IPS DF 4.7 (cell line): ENCODE measurements around the gene TSPAN16.
"Not testable (repeated sequence)": the region's sequence is repeated elsewhere in the genome, so short reads cannot be mapped to it uniquely, and the experiment has no call there.

Experiments
- DNase-seq: peaks from one replicate; pipeline ENCODE4 v3.0.0-alpha.2; 2013; ENCODE audit warnings: low spot score; ENCODE audit errors: extremely low read depth

TSPAN16 gene

DNA sequence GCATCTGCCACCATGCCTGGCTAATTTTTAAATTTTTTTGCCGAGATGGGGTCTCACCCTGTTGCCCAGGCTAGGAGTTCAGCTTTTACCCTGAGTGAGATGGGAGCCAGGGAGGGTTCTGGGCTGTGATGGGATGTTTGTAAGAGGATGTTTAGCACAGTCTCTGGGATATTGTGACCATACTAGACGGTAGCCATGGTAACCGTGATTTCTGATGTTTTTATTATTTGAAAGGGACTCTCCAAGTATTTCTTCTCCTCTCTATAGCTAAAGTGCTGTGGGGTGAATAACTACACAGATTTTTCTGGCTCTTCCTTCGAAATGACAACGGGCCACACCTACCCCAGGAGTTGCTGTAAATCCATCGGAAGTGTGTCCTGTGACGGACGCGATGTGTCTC is 10.4 kb downstream of the TSPAN16 start:
- DNase-seq, result no peak

- DNase-seq, result not testable (repeated sequence)
These were observed 24.5 kb downstream of the TSPAN16 start for GRCh38 chr19:11320278-11320995.

- no peak for DNase-seq
These were observed 25.5 kb downstream of the TSPAN16 start for GRCh38 chr19:11321191-11322126.

DNA sequence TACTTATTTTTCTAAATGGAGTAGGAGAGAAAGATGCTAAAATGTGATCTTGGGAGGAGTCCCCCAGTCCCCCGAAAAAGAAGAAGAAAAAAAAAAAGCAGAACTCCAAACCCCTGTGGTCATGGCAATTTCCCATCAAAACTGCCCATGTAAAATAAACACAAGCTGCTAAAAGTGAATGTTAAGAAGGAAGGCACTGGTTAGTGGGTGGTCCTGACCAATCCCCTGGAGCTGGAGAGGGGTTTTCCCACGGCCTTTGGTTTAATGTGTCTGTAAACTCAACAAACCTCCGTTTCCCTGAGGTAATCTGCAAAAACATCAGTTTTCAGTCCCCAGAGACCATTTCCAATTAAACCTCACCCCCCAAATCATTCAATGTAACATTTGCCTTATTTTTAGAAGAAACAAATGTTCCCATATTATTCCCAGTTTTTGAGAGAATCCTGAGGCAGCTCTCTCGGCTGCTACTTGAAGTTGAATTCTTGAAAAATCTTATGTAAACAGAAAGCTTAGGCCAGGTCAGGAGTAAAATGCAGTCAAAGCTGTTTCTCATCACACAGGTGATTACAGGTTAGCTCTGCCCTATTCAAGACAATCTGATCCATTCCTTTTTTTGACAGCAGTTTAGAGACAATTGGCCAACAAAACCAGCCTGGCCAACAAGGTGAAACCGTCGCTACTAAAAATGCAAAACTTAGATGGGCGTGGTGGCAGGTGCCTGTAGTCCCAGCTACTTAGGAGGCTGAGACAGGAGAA is 26.5 kb downstream of the TSPAN16 start:
- no peak for DNase-seq

DNA sequence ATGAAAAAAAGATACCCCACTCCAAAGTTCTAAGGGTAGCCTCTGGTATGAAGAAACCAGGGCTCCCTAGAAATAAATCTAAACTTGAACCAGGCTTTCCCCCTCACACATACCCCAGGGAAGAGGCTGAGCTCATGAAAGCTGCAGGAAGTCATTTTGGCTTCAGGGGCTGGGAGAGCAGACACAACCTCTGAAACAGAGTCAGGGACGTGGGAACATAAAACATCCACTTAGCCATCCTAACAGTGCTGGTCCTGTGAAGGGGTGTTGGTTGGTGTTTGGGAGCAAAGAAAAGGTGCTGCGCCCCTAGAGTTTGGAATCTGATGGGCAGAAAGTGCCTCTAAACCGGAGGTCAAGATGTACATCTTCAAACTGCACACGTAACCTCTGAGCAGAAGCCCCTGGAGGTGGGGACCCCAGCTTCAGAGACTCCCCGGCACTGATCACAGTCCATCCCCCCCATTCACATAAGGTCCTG is 27.7 kb downstream of the TSPAN16 start:
- no peak for DNase-seq

GRCh38 chr19:11324079-11324661 is 28.2 kb downstream of the TSPAN16 start:
- DNase-seq, result no peak

DNA sequence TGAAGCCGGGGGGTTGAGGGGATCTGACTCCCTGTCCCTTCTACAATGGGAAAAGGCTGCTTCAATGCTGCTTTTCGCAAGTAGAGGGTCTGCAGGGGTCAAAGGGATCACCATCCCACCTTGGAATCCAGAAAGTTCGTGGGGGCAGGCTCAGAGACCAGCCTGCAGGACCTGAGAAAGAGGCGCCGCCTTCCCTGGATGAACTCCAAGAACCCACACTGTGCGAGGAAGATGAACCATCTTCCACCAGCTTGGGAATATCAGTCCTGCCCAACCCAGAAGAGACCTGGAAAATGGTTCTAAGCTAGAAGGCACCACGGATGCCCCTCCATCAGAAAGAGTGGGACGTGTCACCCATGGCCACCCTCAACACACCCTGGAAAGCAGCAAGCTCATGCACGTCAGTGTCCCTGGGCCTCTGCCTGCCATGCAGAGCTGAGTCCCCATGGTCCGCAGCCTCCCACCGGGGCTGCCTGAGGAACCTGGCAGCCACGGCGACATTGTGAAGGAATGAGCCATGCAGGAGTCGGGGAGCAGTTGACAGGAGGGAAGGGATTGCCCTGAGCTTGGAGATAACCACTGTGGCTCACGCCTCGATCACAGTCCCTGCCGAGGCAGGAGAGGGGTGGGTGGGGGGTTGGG is 28.9 kb downstream of the TSPAN16 start:
- DNase-seq, result no peak

- DNase-seq, result no peak
These were observed 29.6 kb downstream of the TSPAN16 start for GRCh38 chr19:11325544-11325943.

- DNase-seq, result no peak
These were observed 34.2 kb downstream of the TSPAN16 start for GRCh38 chr19:11330127-11330526.

DNA sequence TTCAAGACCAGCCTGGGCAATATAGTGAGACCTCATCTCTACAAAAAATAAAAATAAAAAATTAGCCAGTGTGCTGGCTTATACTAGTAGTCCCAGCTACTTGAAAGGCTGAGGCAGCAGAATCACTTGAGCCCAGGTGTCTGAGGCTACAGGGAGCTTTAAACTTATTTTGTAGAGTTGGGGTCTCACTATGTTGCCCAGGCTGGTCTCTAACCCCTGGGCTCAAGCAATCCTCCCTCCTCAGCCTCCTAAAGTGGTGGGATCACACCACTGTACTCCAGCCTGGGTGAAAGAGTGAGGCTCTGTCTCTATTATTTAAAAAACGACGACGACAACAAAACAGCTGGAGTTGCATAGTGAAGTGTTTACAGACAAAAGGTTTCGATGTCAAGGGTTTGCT is 35.5 kb downstream of the TSPAN16 start:
- no peak for DNase-seq

DNA sequence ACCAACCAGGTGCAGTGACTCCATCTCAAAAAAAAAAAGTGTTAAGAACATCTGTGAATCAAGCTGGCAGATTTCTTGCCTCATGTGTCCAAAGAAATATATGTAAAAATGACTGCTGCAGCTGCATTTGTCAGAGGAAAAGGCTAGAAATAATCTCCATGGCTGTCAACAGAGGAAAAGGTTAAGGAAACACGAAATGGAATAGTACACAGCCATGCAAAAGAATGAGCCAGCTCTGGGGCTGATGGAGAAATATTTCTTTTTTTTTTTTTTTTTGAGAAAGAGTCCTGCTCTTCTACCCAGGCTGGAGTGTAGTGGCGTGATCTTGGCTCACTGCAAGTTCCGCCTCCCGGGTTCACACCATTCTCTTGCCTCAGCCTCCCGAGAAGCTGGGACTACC is 36.9 kb downstream of the TSPAN16 start:
- DNase-seq, result no peak

DNA sequence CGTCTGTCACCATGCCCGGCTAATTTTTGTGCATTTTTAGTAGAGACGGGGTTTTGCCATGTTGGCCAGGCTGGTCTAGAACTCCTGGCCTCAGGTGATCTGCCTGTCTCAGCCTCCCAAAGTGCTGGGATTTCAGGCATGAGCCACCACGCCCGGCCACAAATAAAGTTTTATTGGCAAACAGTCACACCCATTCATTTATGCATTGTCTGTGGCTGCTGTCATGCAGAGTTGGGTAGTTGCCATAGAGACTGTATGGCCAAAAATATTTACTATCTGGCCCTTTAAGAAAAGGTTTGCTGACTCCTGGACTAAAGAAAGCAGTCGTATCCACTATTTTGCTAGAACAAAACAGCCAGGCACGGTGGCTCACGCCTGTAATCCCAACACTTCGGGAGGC is 37.9 kb downstream of the TSPAN16 start:
- DNase-seq, result not testable (repeated sequence)

GRCh38 chr19:11335449-11336146 is 39.6 kb downstream of the TSPAN16 start:
- no peak for DNase-seq

DNA sequence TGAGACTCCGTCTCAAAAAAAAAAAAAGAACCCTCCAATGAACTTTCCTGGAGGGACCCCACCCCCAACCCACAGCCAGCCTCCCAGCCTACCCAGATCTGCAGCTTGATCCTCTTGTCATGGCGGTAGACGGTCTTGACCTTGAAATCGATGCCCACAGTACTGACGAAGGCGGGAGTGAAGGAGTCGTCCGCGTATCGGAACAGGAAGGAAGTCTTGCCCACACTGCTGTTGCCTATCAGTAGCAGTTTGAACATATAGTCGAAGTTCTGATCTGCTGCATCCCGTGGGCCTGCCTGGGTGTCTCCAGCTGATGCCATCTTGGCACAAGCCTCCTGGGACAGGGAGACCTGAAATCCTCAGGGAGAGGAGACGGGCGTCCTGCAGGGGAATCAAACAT is 41.1 kb downstream of the TSPAN16 start:
- DNase-seq, result no peak

GRCh38 chr19:11338121-11338520 is 42.2 kb downstream of the TSPAN16 start:
- DNase-seq, result no peak

GRCh38 chr19:11338569-11339253 is 42.8 kb downstream of the TSPAN16 start:
- no peak for DNase-seq

- DNase-seq, result no peak
These were observed 43.5 kb downstream of the TSPAN16 start, which contains the start of gene RAB3D for GRCh38 chr19:11339254-11340098. Gene RAB3D, minus strand, starts transcription at chr19:11339657. Its CDS starts 2,258 bp downstream, at chr19:11337399.

DNA sequence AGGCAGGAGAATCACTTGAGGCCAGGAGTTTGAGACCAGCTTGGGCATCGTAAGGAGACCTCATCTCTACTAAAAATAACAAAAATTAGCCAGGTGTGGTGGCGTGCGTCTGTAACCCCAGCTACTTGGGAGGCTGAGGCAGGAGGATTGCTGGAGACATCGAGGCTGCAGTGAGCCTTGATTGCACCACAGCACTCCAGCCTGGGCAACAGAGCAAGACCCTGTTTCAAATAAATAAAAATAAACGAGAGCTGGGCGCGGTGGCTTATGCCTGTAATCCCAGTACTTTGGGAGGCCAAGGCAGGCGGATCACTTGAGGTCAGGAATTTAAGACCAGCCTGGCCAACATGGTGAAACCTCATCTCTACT is 44.1 kb downstream of the TSPAN16 start:
- DNase-seq, result not testable (repeated sequence)

DNA sequence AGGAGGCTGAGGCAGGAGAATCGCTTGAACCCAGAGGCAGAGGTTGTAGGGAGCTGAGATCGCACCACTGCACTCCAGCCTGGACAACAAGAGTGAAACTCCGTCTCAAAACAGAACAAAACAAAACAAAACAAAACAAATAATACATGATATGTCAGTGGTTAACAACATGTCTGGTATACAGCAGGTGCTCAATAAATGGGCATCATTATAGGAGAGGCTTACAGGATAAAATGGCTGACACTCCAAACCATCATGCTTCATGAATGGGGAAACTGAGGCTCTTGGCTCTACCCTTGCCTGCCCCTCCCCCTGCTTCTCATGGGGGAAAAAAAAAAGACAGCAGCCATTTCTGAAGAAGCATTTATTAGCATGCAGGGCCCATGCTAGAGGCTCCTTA is 46.5 kb downstream of the TSPAN16 start:
- DNase-seq, result no peak
